Liver (tissue), 9 donors: ENCODE results near the gene LSM3. TPM values are rescaled to one million over a fixed set of nuclear protein-coding genes. Genes with fewer than 3 reads are reported as not detected.

Source experiments
- DNase-seq: peaks from one replicate; pipeline ENCODE4 v3.0.0-alpha.2; 2017; ENCODE audit warnings: low spot score
- H3K27ac ChIP-seq, 2 donors: one replicate each; pipeline ENCODE4 v1.7.0; 2013; ENCODE audit warnings: inconsistent platforms in 2 of 2, low read length in 2 of 2, control low read depth in 1 of 2, low read depth in 1 of 2, mild to moderate bottlenecking in 1 of 2
- H3K27me3 ChIP-seq, 4 donors: one replicate each; pipeline versions ENCODE4 v1.6.1 to v1.7.0; 2013; ENCODE audit warnings: low read length in 3 of 4, inconsistent platforms in 1 of 4, mild to moderate bottlenecking in 1 of 4, moderate library complexity in 1 of 4; ENCODE audit not compliant: control insufficient read depth in 4 of 4, insufficient read depth in 4 of 4
- H3K36me3 ChIP-seq, 4 donors: one replicate each; pipeline versions ENCODE4 v1.6.1 to v1.7.0; 2013; ENCODE audit warnings: low read length in 3 of 4, mild to moderate bottlenecking in 3 of 4, low read depth in 1 of 4, moderate library complexity in 1 of 4; ENCODE audit not compliant: control insufficient read depth in 4 of 4, insufficient read depth in 3 of 4
- H3K4me1 ChIP-seq, 4 donors: one replicate each; pipeline versions ENCODE4 v1.6.1 to v1.7.0; 2013; ENCODE audit warnings: low read length in 3 of 4, mild to moderate bottlenecking in 3 of 4, moderate library complexity in 1 of 4; ENCODE audit not compliant: control insufficient read depth in 4 of 4, insufficient read depth in 4 of 4
- H3K4me3 ChIP-seq, 3 donors: one replicate each; pipeline versions ENCODE4 v1.6.1 to v1.7.0; 2013; ENCODE audit warnings: low read length in 3 of 3, control low read depth in 1 of 3, low read depth in 1 of 3, mild to moderate bottlenecking in 1 of 3
- H3K9ac ChIP-seq, 2 donors: one replicate each; pipeline ENCODE4 v1.7.0; 2013; ENCODE audit warnings: low read length in 2 of 2, mild to moderate bottlenecking in 2 of 2, moderate library complexity in 2 of 2, control low read depth in 1 of 2, low read depth in 1 of 2
- H3K9me3 ChIP-seq, 4 donors: one replicate each; pipeline versions ENCODE4 v1.6.1 to v1.7.0; 2013; ENCODE audit warnings: low read length in 3 of 4; ENCODE audit not compliant: control insufficient read depth in 4 of 4
- ATF3 ChIP-seq: IDR thresholded peaks from 2 replicates; pipeline ENCODE4 v1.6.1; 2016; ENCODE audit warnings: antibody characterized with exemption
- EGR1 ChIP-seq, 2 donors: IDR thresholded peaks; 2 replicates each; pipeline ENCODE4 v1.6.1; 2016 to 2018; ENCODE audit warnings: antibody characterized with exemption in 2 of 2, low read depth in 2 of 2
- FOXA1 ChIP-seq: IDR thresholded peaks from 2 replicates; pipeline ENCODE4 v1.6.1; 2016; ENCODE audit warnings: antibody characterized with exemption
- FOXA2 ChIP-seq: IDR thresholded peaks from 2 replicates; pipeline ENCODE4 v1.6.1; 2016; ENCODE audit warnings: antibody characterized with exemption
- GABPA ChIP-seq, 2 donors: IDR thresholded peaks in 1 of 2; conservative IDR thresholded peaks in 1 of 2; 2 replicates each; pipeline ENCODE4 v1.6.1; 2016; ENCODE audit warnings: antibody characterized with exemption in 2 of 2, mild to moderate bottlenecking in 1 of 2, moderate library complexity in 1 of 2
- HNF4A ChIP-seq, 2 donors: conservative IDR thresholded peaks; 2 replicates each; pipeline ENCODE4 v1.6.1; 2016; ENCODE audit warnings: antibody characterized with exemption in 2 of 2, mild to moderate bottlenecking in 2 of 2
- HNF4G ChIP-seq: IDR thresholded peaks from 2 replicates; pipeline ENCODE4 v1.6.1; 2016; ENCODE audit warnings: antibody characterized with exemption
- JUND ChIP-seq, 2 donors: IDR thresholded peaks; 2 replicates each; pipeline ENCODE4 v1.6.1; 2016; ENCODE audit warnings: antibody characterized with exemption in 2 of 2
- NR2F2 ChIP-seq: IDR thresholded peaks from 2 replicates; pipeline ENCODE4 v1.6.1; 2016; ENCODE audit warnings: antibody characterized with exemption
- RAD21 ChIP-seq, 2 donors: IDR thresholded peaks; 2 replicates each; pipeline ENCODE4 v1.6.1; 2016; ENCODE audit warnings: antibody characterized with exemption in 2 of 2, mild to moderate bottlenecking in 2 of 2
- REST ChIP-seq: IDR thresholded peaks from 2 replicates; pipeline ENCODE4 v1.6.1; 2016; ENCODE audit warnings: antibody characterized with exemption, mild to moderate bottlenecking
- RXRA ChIP-seq, 2 donors: IDR thresholded peaks; 2 replicates each; pipeline ENCODE4 v1.6.1; 2017 to 2018; ENCODE audit warnings: antibody characterized with exemption in 2 of 2, mild to moderate bottlenecking in 1 of 2
- SP1 ChIP-seq: IDR thresholded peaks from 2 replicates; pipeline ENCODE4 v1.6.1; 2018; ENCODE audit warnings: antibody characterized with exemption, mild to moderate bottlenecking
- TAF1 ChIP-seq: conservative IDR thresholded peaks from 2 replicates; pipeline ENCODE4 v1.6.1; 2016; ENCODE audit warnings: antibody characterized with exemption, mild to moderate bottlenecking
- YY1 ChIP-seq: IDR thresholded peaks from 2 replicates; pipeline ENCODE4 v1.6.1; 2016; ENCODE audit warnings: antibody characterized with exemption, mild to moderate bottlenecking
- WGBS: extraction: QIAGEN DNeasy Blood & Tissue Kit; methylation state at CpG from one replicate; pipeline ENCODE4 v1.1.7; 2013; 5-methylcytosine and 5-hydroxymethylcytosine counted together
- polyA plus RNA-seq, 2 donors: library from polyadenylated mRNA; stranded (reverse) in 1 of 2; unstranded in 1 of 2; fragments of 200-250 nt in 1 of 2; fragments of >200 nt in 1 of 2; fragmentation: Nextera tagmentation in 1 of 2; extraction: Ambion mirVana in 1 of 2; gene quantifications; one replicate each; pipeline versions ENCODE4 v1.2.1 to v1.2.3, GENCODE V29; 2013 to 2015
- total RNA-seq, 2 donors: library from RNA; depleted of rRNA; stranded (reverse); fragments of >200 nt; gene quantifications; one replicate each; pipeline ENCODE4 v1.2.3, GENCODE V29; 2014
- TF ChIP-seq, protein P1 (sequence below): fragments of 150-350 bp; IDR thresholded peaks from 2 replicates; pipeline ENCODE4 v1.5.1; 2017; ENCODE audit warnings: improper control_type of control experiment, low read depth, low read length; ENCODE audit not compliant: missing input control
- TF ChIP-seq, protein P2 (sequence below): IDR thresholded peaks from 2 replicates; pipeline ENCODE4 v1.6.1; 2016; ENCODE audit warnings: antibody characterized with exemption
- TF ChIP-seq, protein P3 (sequence below): IDR thresholded peaks from 2 replicates; pipeline ENCODE4 v1.6.1; 2016; ENCODE audit warnings: antibody characterized with exemption
- donor health status: healthy.
- donor health status: healthy.
- donor health status: healthy.
- donor health status: healthy.
- donor health status: healthy.

LSM3 gene
- total and polyA plus RNA-seq, 4 donors: 3.7 to 17.0 (median 5.0) TPM

- TF ChIP-seq, protein P1, sequence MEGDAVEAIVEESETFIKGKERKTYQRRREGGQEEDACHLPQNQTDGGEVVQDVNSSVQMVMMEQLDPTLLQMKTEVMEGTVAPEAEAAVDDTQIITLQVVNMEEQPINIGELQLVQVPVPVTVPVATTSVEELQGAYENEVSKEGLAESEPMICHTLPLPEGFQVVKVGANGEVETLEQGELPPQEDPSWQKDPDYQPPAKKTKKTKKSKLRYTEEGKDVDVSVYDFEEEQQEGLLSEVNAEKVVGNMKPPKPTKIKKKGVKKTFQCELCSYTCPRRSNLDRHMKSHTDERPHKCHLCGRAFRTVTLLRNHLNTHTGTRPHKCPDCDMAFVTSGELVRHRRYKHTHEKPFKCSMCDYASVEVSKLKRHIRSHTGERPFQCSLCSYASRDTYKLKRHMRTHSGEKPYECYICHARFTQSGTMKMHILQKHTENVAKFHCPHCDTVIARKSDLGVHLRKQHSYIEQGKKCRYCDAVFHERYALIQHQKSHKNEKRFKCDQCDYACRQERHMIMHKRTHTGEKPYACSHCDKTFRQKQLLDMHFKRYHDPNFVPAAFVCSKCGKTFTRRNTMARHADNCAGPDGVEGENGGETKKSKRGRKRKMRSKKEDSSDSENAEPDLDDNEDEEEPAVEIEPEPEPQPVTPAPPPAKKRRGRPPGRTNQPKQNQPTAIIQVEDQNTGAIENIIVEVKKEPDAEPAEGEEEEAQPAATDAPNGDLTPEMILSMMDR: no peak
- peak; percentile 99 for TF ChIP-seq RXRA (IDR thresholded peaks at IDR 0.05)
Measured at GRCh38 chr3:14138109-14138877, 40.3 kb upstream of the LSM3 start (continued).

GRCh38 chr3:14138878-14139655, 39.5 kb upstream of the LSM3 start:
- Histone ChIP-seq H3K27ac (no peak overlapping the region), H3K9ac (no peak overlapping the region), H3K27me3 (no peaks in the 10 kb centered on the region), H3K4me3 (no peak overlapping the region), H3K4me1 (peaks cover 21 to 78% (median 67%) of the 10 kb centered on the region in 4 donors), H3K36me3 (peaks cover 0 to 22% (median 16%) of the 10 kb centered on the region in 4 donors), H3K9me3 (no peaks in the 10 kb centered on the region)
- DNase-seq: no peak
- TF ChIP-seq NR2F2: no peak
- TF ChIP-seq GABPA (IDR thresholded peaks at IDR 0.05 in 1 of 2, conservative IDR thresholded peaks at IDR 0.05 in 1 of 2): no peak
- no peak for TF ChIP-seq FOXA1
- no peak for TF ChIP-seq ATF3
- no peak for TF ChIP-seq HNF4G
- no peak for TF ChIP-seq JUND (IDR thresholded peaks at IDR 0.05)
- TF ChIP-seq RAD21 (IDR thresholded peaks at IDR 0.05): no peak
- TF ChIP-seq, protein P1: no peak
- no peak for TF ChIP-seq YY1
- TF ChIP-seq HNF4A (conservative IDR thresholded peaks at IDR 0.05): no peak
- TF ChIP-seq FOXA2: no peak
- TF ChIP-seq SP1: no peak
- TF ChIP-seq TAF1: no peak
- TF ChIP-seq, protein P2, sequence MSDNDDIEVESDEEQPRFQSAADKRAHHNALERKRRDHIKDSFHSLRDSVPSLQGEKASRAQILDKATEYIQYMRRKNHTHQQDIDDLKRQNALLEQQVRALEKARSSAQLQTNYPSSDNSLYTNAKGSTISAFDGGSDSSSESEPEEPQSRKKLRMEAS: no peak
- no peak for TF ChIP-seq REST
- TF ChIP-seq EGR1 (IDR thresholded peaks at IDR 0.05; ENCODE audit: low read depth in 2 of 2): no peak
- TF ChIP-seq, protein P3, sequence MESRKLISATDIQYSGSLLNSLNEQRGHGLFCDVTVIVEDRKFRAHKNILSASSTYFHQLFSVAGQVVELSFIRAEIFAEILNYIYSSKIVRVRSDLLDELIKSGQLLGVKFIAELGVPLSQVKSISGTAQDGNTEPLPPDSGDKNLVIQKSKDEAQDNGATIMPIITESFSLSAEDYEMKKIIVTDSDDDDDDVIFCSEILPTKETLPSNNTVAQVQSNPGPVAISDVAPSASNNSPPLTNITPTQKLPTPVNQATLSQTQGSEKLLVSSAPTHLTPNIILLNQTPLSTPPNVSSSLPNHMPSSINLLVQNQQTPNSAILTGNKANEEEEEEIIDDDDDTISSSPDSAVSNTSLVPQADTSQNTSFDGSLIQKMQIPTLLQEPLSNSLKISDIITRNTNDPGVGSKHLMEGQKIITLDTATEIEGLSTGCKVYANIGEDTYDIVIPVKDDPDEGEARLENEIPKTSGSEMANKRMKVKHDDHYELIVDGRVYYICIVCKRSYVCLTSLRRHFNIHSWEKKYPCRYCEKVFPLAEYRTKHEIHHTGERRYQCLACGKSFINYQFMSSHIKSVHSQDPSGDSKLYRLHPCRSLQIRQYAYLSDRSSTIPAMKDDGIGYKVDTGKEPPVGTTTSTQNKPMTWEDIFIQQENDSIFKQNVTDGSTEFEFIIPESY: no peak
- no peak for TF ChIP-seq RXRA (IDR thresholded peaks at IDR 0.05)
- WGBS: 88% methylated on average over 14 of the region's 14 CpGs
